ENCODE data around the gene ZBBX.

- TF ChIP-seq CTCF (IDR thresholded peaks at IDR 0.05) (no peak), POLR2A (IDR thresholded peaks at IDR 0.05) (no peak)
Measured at GRCh38 chr3:167330993-167331785, 48.9 kb downstream of the ZBBX start.

Data from testis (tissue), 2 donors.